Esophagus squamous epithelium (tissue), 5 donors: Measurements from ENCODE around the gene METAP1D. TPM values are rescaled to one million over a fixed set of nuclear protein-coding genes. Genes with fewer than 3 reads are reported as not detected.

Source experiments
- DNase-seq: peaks from one replicate; lab custom pipeline; 2025; lab: John Stamatoyannopoulos, UW
- H3K27ac ChIP-seq, 4 donors: fragments of 200-600 bp; sonication (generic); one replicate each; pipeline ENCODE4 v1.5.1; 2016 to 2019; ENCODE audit warnings: mild to moderate bottlenecking in 1 of 4
- H3K27me3 ChIP-seq, 4 donors: fragments of 200-600 bp; sonication (generic); 1 replicate in 3 of 4; 2 replicates in 1 of 4; pipeline versions ENCODE4 v1.5.1 to v1.6.0; 2017 to 2021; ENCODE audit warnings: antibody characterized with exemption in 1 of 4
- H3K36me3 ChIP-seq, 3 donors: fragments of 200-600 bp; sonication (generic); one replicate each; pipeline ENCODE4 v1.5.1; 2016 to 2019
- H3K4me1 ChIP-seq, 3 donors: fragments of 200-600 bp; sonication (generic); one replicate each; pipeline ENCODE4 v1.5.1; 2017 to 2019
- H3K4me3 ChIP-seq, 4 donors: fragments of 200-600 bp; sonication (generic); 1 replicate in 3 of 4; 2 replicates in 1 of 4; pipeline ENCODE4 v1.5.1; 2016 to 2019; ENCODE audit warnings: mild to moderate bottlenecking in 2 of 4, moderate library complexity in 1 of 4
- H3K9me3 ChIP-seq, 3 donors: fragments of 200-600 bp; sonication (generic); one replicate each; pipeline ENCODE4 v1.5.1; 2016 to 2019
- CTCF ChIP-seq, 6 experiments: fragments of 450-650 bp in 4 of 6; fragments of 200-600 bp in 2 of 6; sonication (generic) in 2 of 6; IDR thresholded peaks; one replicate each; pipeline ENCODE4 v1.5.1; 2016 to 2019; ENCODE audit warnings: antibody characterized with exemption in 6 of 6, mild to moderate bottlenecking in 4 of 6, moderate library complexity in 4 of 6
- POLR2A ChIP-seq, 4 donors: fragments of 450-650 bp; IDR thresholded peaks; one replicate each; pipeline ENCODE4 v1.6.1; 2017; ENCODE audit warnings: antibody characterized with exemption in 4 of 4, mild to moderate bottlenecking in 4 of 4, moderate library complexity in 3 of 4
- WGBS, 2 donors: methylation state at CpG; one replicate each; pipeline ENCODE4 v1.1.5; 2018; 5-methylcytosine and 5-hydroxymethylcytosine counted together
- intact Hi-C: fragments of 100-400 bp; cut with DNase I; formaldehyde crosslinking; loops from one replicate; pipeline ENCODE4 v1.15.0; 2022
- total RNA-seq, 4 donors: library from RNA; depleted of rRNA; stranded (reverse); fragments of >200 nt; gene quantifications; one replicate each; pipeline ENCODE4 v1.1.0, GENCODE V29; 2016
- donor health status: DM: yes; HTN: yes; CAD: no.

The METAP1D gene
- total RNA-seq, 4 donors from 2014 or later: 2.4 to 7.1 (median 5.7) TPM

- 79 to 88% methylated on average over 1 of the region's 1 CpG for WGBS, 2 donors
- Histone ChIP-seq H3K27ac (no peak overlapping the region), H3K4me3 (no peak overlapping the region), H3K9me3 (no peaks in the 10 kb centered on the region), H3K4me1 (no peaks in the 10 kb centered on the region), H3K36me3 (no peaks in the 10 kb centered on the region), H3K27me3 (peaks cover 0 to 5% (median 0%) of the 10 kb centered on the region in 4 donors)
- no peak for DNase-seq
- intact Hi-C loops: no loop called here
- TF ChIP-seq POLR2A (IDR thresholded peaks at IDR 0.05) (no peak), CTCF (IDR thresholded peaks at IDR 0.05) (no peak)
Observed at GRCh38 chr2:172070936-172071335, 71.2 kb downstream of the METAP1D start.

- no peak for TF ChIP-seq CTCF (IDR thresholded peaks at IDR 0.05)
- Histone ChIP-seq H3K27ac (no peak overlapping the region), H3K36me3 (no peaks in the 10 kb centered on the region), H3K9me3 (no peaks in the 10 kb centered on the region), H3K4me3 (no peak overlapping the region), H3K4me1 (no peaks in the 10 kb centered on the region), H3K27me3 (peaks cover 0 to 5% (median 0%) of the 10 kb centered on the region in 4 donors)
- no peak for DNase-seq
- intact Hi-C loops: no loop called here
- 90 to 92% methylated on average over 3 of the region's 3 CpGs for WGBS, 2 donors
Observed at GRCh38 chr2:172072303-172072702, 72.5 kb downstream of the METAP1D start.

- no peak for DNase-seq
- Histone ChIP-seq H3K36me3 (no peaks in the 10 kb centered on the region), H3K4me3 (no peak overlapping the region), H3K27ac (no peak overlapping the region), H3K27me3 (peaks cover 0 to 5% (median 0%) of the 10 kb centered on the region in 4 donors), H3K9me3 (no peaks in the 10 kb centered on the region), H3K4me1 (no peaks in the 10 kb centered on the region)
- 90 to 94% methylated on average over 2 of the region's 2 CpGs for WGBS, 2 donors
- intact Hi-C loops: no loop called here
- no peak for TF ChIP-seq POLR2A (IDR thresholded peaks at IDR 0.05)
- TF ChIP-seq CTCF (IDR thresholded peaks at IDR 0.05): no peak
Observed at GRCh38 chr2:172072706-172073105, 73.0 kb downstream of the METAP1D start.

GRCh38 chr2:172073518-172073917 lies 73.8 kb downstream of the METAP1D start:
- intact Hi-C loops: no loop called here
- peaks cover 0 to 11% (median 0%) of the 10 kb centered on the region in 4 donors for H3K27me3 ChIP-seq
- no peak overlapping the region for H3K4me3 ChIP-seq
- TF ChIP-seq POLR2A (IDR thresholded peaks at IDR 0.05) (no peak), CTCF (IDR thresholded peaks at IDR 0.05) (no peak)
- DNase-seq: no peak
- H3K4me1 ChIP-seq: no peaks in the 10 kb centered on the region
- no peak overlapping the region for H3K27ac ChIP-seq
- no peaks in the 10 kb centered on the region for H3K9me3 ChIP-seq
- no peaks in the 10 kb centered on the region for H3K36me3 ChIP-seq
- 94% methylated on average over 4 of the region's 4 CpGs for WGBS, 2 donors

GRCh38 chr2:172074254-172074653 lies 74.5 kb downstream of the METAP1D start:
- DNase-seq: no peak
- Histone ChIP-seq H3K27ac (no peak overlapping the region), H3K27me3 (peaks cover 0 to 18% (median 0%) of the 10 kb centered on the region in 4 donors), H3K36me3 (no peaks in the 10 kb centered on the region), H3K4me1 (no peaks in the 10 kb centered on the region), H3K4me3 (no peak overlapping the region), H3K9me3 (no peaks in the 10 kb centered on the region)
- WGBS, 2 donors: 97% methylated on average over 1 of the region's 1 CpG
- intact Hi-C loops: no loop called here
- TF ChIP-seq POLR2A (IDR thresholded peaks at IDR 0.05) (no peak), CTCF (IDR thresholded peaks at IDR 0.05) (no peak)
